ENCODE measurements around the gene ORC3. TPM values are rescaled to one million over a fixed set of nuclear protein-coding genes. Genes with fewer than 3 reads are reported as not detected.
"Not testable (repeated sequence)": the region's sequence is repeated elsewhere in the genome, so short reads cannot be mapped to it uniquely, and the experiment has no call there.

ORC3 gene
- total RNA-seq, 1 donor from 2014 or later, result 18.7 TPM

DNA sequence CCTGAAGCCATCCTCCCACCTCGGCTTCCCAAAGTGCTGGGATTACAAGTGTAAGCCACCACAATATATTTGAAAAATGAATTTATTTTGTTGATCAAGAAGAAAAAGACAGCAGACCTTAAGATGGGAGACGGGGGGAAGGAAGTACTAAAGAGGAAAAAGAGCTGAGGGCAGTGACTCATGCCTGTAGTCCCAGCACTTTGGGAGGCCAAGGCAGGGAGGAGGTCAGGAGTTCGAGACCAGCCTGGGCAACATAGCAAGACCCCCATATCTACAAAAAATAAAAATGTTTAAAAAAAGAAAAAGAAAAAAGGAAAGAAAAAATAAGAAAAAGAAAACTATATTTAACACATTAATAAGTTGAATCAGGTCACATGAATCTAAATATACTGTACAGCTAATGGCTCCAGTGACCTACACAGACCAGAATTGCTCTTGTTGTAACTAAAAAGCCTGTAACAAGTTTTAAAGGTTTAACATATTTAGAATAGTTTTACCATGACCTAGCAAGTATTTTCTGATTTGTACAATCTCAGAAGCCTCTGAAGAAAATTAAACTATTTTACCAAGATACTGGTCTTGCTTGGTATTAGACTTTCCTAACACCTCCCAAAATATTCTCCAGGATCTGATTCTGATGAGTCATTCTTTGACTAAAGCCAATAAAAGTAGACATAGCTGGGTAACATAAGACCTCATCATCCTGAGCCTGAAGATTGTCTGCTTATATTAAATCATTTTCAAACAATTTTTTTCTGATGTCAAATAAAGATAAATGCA, 116.4 kb downstream of the ORC3 start:
- intact Hi-C loops (cut with micrococcal nuclease), result no loop called here
- DNase-seq, result no peak
- no peak for ATAC-seq

DNA sequence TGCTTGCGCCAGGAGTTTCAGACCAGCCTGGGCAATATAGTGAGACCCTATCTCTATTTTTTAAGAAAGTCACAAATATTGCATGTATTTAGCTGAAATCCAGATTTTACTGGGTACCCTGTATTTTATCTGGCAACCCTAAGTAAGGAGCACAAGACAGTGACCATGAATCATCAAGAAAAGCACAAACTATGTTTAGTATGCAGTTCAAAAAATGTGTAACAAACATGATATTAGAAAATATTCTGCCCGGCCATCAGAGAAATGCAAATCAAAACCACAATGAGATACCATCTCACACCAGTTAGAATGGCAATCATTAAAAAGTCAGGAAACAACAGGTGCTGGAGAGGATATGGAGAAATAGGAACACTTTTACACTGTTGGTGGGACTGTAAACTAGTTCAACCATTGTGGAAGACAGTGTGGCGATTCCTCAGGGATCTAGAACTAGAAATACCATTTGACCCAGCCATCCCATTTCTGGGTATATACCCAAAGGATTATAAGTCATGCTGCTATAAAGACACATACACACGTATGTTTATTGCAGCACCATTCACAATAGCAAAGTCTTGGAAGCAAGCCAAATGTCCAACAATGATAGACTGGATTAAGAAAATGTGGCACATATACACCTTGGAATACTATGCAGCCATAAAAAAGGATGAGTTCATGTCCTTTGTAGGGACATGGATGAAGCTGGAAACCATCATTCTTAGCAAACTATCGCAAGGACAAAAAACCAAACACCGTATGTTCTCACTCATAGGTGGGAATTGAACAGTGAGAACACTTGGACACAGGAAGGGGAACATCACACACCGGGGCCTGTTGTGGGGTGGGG, 118.9 kb downstream of the ORC3 start:
- intact Hi-C loops (cut with micrococcal nuclease); ATAC-seq; DNase-seq: not testable (repeated sequence)

DNA sequence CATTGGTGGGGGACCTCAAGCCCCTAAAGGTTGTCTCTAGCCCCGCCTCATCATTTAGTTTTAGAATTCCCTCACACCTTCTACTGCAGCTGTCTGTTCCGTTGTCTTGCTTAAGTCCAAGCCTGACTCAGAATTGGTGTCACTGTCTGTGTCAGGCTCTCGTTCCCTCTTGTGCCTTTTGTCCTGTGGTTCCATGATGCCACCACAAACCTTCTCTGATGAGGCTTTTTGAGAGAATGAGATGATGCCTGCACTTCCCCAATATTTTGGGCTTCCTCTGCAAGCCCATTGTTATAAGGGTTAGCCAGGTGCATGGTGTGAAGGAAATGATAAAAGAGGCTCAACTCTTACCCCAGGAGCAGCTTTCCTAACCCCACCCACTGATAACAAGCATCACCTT, 120.2 kb downstream of the ORC3 start:
- DNase-seq, result no peak
- intact Hi-C loops (cut with micrococcal nuclease), result no loop called here
- ATAC-seq, result no peak

DNA sequence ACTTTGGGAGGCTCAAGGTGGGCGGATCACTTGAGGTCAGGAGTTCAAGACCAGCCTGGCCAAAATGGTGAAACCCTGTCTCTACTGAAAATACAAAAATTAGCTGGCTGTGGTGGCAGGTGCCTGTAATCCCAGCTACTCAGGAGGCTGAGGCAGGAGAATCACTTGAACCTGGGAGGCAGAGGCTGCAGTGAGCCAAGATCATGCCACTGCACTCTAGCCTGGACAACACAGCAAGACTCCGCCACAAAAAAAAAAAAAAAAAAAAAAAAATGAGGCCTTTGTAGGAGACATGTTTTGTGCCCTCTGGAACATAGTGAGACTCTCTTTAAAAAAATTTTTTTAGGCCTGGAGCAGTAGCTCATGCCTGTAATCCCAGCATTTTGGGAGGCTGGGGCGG, 122.8 kb downstream of the ORC3 start:
- ATAC-seq; intact Hi-C loops (cut with micrococcal nuclease): not testable (repeated sequence)

DNA sequence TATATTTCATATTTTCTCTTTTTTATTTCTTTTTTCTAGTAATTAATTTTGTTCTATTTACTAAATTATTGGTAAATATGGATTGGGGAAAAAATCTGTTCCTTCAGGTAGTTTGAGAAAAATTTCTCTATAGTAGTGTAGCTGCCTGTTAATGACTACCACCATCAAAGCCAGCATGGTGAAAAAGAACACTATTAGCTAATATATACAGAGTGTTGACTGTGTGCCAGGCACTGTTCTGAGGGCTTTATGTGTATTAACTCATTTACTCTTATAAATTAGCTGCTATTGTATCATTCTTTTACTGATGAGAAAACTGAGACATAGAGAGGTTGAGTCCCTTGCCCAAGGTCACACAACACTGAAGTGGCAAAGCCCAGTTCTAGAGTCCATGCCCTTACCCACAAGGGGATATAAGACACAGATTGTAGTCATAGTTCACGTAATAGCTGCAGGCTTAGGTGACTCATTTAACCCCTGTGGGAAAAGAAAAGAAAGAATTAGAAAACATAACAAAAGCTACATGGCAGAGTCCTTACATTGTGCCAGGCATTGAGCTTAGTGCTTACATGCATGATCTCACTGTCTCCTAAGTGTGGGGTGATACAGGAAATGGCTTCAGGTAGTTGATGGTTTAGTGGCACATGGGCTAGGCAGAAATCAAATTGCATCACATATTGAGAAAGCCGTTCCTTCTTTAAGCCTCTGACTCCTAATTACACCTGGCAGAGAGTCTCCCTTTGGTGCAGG, 124.3 kb downstream of the ORC3 start:
- ATAC-seq (no peak), DNase-seq (no peak)
- intact Hi-C loops (cut with micrococcal nuclease), result no loop called here

More for the DNA sequence above, 122.8 kb downstream of the ORC3 start:
- DNase-seq, result not testable (repeated sequence)

Other genes starting within 250 kb of the ORC3 start
- 1.7 TPM for gene C6orf163, start 245.3 kb upstream of the ORC3 start, total RNA-seq
- gene CFAP206, start 182.2 kb upstream of the ORC3 start, total RNA-seq, result 0.25 TPM
- 10.5 TPM for gene SLC35A1, start 117.2 kb upstream of the ORC3 start, total RNA-seq
- 19.2 TPM for gene RARS2, start 148 bp upstream of the ORC3 start, total RNA-seq
- gene AKIRIN2, start 112.1 kb downstream of the ORC3 start, total RNA-seq, result 30.7 TPM